ENCODE measurements around the gene NTM. TPM values are rescaled to one million over a fixed set of nuclear protein-coding genes. Genes with fewer than 3 reads are reported as not detected.

The NTM gene
- total RNA-seq, 1 experiment from 2014 or later, result 8.6 TPM

DNA sequence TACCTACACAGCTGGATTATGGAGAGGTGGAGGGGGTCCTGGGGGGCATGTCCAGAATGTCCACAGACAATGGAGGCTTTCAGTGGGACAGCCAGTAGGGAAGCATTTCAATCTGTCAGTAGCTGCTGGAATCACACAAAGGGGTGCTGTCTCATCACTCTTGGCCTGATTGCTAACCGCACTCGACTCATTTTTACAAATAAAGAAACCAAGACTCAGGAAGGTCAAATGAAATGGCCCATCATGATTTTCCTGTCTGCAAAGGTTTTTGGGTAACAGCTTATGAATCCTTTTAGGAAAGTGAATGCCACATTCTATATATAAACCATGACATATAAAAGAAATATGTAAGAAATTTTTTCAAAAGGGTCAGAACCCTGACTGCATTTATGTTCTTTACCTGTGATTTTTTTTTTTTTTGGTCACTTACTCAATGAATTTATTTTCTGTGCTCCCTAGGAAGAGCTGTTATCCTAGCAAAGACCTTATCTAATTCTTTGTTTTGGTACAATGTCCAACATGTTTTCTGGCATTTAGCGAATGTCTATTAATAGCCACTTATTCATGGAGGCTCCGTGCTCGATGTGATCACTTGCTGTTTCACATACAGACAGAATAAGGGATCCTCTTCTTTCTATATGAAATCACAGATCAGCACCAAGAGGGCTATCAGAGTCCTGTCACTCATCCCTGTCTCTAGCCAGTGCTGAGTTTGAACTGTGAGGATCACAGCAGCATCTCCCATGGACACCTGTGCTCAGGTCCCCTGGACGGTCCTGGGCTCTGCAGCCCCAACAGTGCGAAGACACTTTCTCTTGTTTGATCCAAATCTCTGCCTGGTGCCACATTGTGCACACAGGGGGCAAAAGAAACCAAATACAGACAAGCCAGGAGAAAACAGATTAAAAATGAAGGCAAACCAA lies 979.7 kb downstream of the NTM start:
- Histone ChIP-seq H3K4me3 (ENCODE audit: low read depth, low read length, poor library complexity, severe bottlenecking) (no peak overlapping the region), H3K9me3 (ENCODE audit: low read depth, low read length, poor library complexity, severe bottlenecking) (peaks cover 3% of the 10 kb centered on the region), H3K4me1 (ENCODE audit: insufficient read depth, low read length, poor library complexity, severe bottlenecking) (no peaks in the 10 kb centered on the region), H3K27me3 (replicated peaks; ENCODE audit: insufficient read depth, low read depth, low read length, poor library complexity) (peaks cover 74% of the 10 kb centered on the region), H3K27ac (ENCODE audit: low read depth, low read length, poor library complexity, severe bottlenecking) (no peak overlapping the region), H3K36me3 (ENCODE audit: insufficient read depth, low read length, poor library complexity, severe bottlenecking) (no peaks in the 10 kb centered on the region)
- no peak for DNase-seq (ENCODE audit: low spot score)
- CTCF ChIA-PET, result no interaction called here
- POLR2A ChIA-PET (ENCODE audit: low non-redundant PET), result no interaction called here
- intact Hi-C loops (cut with micrococcal nuclease; ENCODE audit: unreplicated experiment), result no loop called here
- no peak for TF ChIP-seq EZH2 (IDR thresholded peaks at IDR 0.05; ENCODE audit: borderline replicate concordance, low read depth, low read length, poor library complexity, severe bottlenecking)
- TF ChIP-seq, protein P1, sequence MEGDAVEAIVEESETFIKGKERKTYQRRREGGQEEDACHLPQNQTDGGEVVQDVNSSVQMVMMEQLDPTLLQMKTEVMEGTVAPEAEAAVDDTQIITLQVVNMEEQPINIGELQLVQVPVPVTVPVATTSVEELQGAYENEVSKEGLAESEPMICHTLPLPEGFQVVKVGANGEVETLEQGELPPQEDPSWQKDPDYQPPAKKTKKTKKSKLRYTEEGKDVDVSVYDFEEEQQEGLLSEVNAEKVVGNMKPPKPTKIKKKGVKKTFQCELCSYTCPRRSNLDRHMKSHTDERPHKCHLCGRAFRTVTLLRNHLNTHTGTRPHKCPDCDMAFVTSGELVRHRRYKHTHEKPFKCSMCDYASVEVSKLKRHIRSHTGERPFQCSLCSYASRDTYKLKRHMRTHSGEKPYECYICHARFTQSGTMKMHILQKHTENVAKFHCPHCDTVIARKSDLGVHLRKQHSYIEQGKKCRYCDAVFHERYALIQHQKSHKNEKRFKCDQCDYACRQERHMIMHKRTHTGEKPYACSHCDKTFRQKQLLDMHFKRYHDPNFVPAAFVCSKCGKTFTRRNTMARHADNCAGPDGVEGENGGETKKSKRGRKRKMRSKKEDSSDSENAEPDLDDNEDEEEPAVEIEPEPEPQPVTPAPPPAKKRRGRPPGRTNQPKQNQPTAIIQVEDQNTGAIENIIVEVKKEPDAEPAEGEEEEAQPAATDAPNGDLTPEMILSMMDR (conservative IDR thresholded peaks at IDR 0.05; ENCODE audit: low read depth, low read length), result no peak
- BruUV-seq (replicated peaks), result no TSS peak

DNA sequence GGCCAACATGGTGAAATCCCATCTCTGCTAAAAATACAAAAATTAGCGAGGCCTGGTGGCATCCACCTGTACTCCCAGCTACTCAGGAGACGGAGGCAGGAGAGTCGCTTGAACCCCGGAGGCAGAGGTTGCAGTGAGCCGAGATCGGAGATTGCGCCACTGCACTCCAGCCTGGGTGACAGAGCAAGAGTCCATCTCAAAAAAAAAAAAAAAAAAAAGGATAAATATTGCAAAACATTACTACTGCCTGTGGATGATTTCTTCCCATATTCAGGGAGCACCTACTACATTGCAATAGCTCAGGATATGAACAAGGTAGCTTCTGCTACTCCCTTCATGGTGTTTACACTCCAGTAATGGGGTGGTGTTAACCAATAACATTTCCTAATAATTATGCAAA lies 980.6 kb downstream of the NTM start:
- peaks cover 3% of the 10 kb centered on the region for H3K9me3 ChIP-seq (ENCODE audit: low read depth, low read length, poor library complexity, severe bottlenecking)
- no peak overlapping the region for H3K4me3 ChIP-seq (ENCODE audit: low read depth, low read length, poor library complexity, severe bottlenecking)
- ChIA-PET POLR2A (ENCODE audit: low non-redundant PET) (no interaction called here), CTCF (no interaction called here)
- BruUV-seq (replicated peaks), result no TSS peak
- DNase-seq (ENCODE audit: low spot score), result no peak
- H3K36me3 ChIP-seq (ENCODE audit: insufficient read depth, low read length, poor library complexity, severe bottlenecking), result no peaks in the 10 kb centered on the region
- H3K27ac ChIP-seq (ENCODE audit: low read depth, low read length, poor library complexity, severe bottlenecking), result no peak overlapping the region
- intact Hi-C loops (cut with micrococcal nuclease; ENCODE audit: unreplicated experiment), result no loop called here
- peaks cover 78% of the 10 kb centered on the region for H3K27me3 ChIP-seq (replicated peaks; ENCODE audit: insufficient read depth, low read depth, low read length, poor library complexity)
- no peaks in the 10 kb centered on the region for H3K4me1 ChIP-seq (ENCODE audit: insufficient read depth, low read length, poor library complexity, severe bottlenecking)
- no peak for TF ChIP-seq EZH2 (IDR thresholded peaks at IDR 0.05; ENCODE audit: borderline replicate concordance, low read depth, low read length, poor library complexity, severe bottlenecking)

DNA sequence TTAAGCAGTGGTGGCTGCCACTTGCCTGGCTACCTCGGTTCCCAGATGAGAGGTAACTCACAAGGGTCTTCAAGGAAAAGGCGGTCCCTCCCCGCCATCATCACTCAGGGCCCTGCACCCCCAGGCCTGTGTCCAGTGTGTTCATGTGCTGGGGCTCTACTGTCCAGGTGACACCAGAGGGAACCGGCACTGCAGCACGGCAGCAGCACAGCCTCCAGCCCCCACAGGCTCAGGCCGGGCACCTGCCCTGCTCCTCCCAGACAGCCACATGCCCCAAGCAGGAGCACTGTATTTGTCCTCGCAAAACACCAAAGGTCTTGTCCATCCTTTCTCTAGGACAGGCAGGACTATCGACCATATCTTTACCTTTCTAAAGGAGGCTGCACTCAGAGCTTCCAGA lies 982.1 kb downstream of the NTM start:
- peaks cover under 1% of the 10 kb centered on the region for H3K9me3 ChIP-seq (ENCODE audit: low read depth, low read length, poor library complexity, severe bottlenecking)
- intact Hi-C loops (cut with micrococcal nuclease; ENCODE audit: unreplicated experiment), result no loop called here
- BruUV-seq (replicated peaks), result no TSS peak

More for the DNA sequence above, 982.1 kb downstream of the NTM start:
- POLR2A ChIA-PET (ENCODE audit: low non-redundant PET), result no interaction called here
- CTCF ChIA-PET, result no interaction called here
- H3K27ac ChIP-seq (ENCODE audit: low read depth, low read length, poor library complexity, severe bottlenecking), result no peak overlapping the region
- no peak for TF ChIP-seq EZH2 (IDR thresholded peaks at IDR 0.05; ENCODE audit: borderline replicate concordance, low read depth, low read length, poor library complexity, severe bottlenecking)
- TF ChIP-seq, protein P1 (conservative IDR thresholded peaks at IDR 0.05; ENCODE audit: low read depth, low read length), result no peak
- no peaks in the 10 kb centered on the region for H3K36me3 ChIP-seq (ENCODE audit: insufficient read depth, low read length, poor library complexity, severe bottlenecking)
- no peaks in the 10 kb centered on the region for H3K4me1 ChIP-seq (ENCODE audit: insufficient read depth, low read length, poor library complexity, severe bottlenecking)
- H3K27me3 ChIP-seq (replicated peaks; ENCODE audit: insufficient read depth, low read depth, low read length, poor library complexity), result peaks cover 78% of the 10 kb centered on the region
- H3K4me3 ChIP-seq (ENCODE audit: low read depth, low read length, poor library complexity, severe bottlenecking), result no peak overlapping the region
- no peak for DNase-seq (ENCODE audit: low spot score)
